ENCODE results near the gene RGL3.
"Not testable (repeated sequence)": the region's sequence is repeated elsewhere in the genome, so short reads cannot be mapped to it uniquely, and the experiment has no call there.

Gene RGL3

GRCh38 chr19:11418549-11419506 is at the start of gene RGL3:
RGL3 (minus strand) TSS chr19:11419314; CDS start chr19:11419278, 36 bp downstream.
- no peak for DNase-seq (ENCODE audit: low read depth in 2 of 2)

GRCh38 chr19:11468266-11468845 is 49.2 kb upstream of the RGL3 start:
- not testable (repeated sequence) for DNase-seq (ENCODE audit: low read depth in 2 of 2)

GRCh38 chr19:11465600-11465999 is 46.5 kb upstream of the RGL3 start:
- DNase-seq (ENCODE audit: low read depth in 2 of 2): no peak

DNA sequence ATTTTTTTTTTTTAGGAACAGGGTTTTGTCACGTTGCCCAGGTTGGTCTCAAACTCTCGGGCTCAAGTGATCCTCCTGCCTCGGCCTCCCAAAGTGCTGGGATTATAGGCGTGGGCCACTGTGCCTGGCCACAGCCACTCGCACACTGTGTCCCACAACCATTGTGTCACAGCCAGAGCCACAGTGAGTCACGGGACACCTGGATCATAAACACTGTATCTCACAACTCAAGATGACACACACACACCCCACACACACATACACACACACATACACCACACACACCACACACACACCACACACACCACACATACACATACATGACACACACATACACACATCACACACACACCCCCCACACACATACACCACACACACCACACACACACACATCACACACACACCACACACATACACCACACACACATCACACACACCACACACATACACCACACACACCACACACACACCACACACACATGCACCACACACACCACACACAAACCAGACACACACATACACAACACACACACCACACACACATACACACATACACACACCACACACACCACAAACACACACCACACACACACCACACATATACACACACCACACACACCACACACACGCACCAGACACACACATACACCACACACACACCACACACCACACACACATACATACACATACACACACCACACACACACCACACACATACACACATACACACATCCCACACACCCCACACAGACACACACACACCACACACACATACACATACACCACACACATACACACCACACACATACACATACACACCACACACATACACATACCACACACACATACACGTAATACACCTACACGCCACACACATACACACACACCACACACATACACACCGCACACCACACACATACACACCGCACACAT is 45.5 kb upstream of the RGL3 start:
- DNase-seq (ENCODE audit: low read depth in 2 of 2): no peak

GRCh38 chr19:11463391-11463790 is 44.3 kb upstream of the RGL3 start:
- DNase-seq (ENCODE audit: low read depth in 2 of 2): no peak

GRCh38 chr19:11461453-11461852 is 42.3 kb upstream of the RGL3 start:
- DNase-seq (ENCODE audit: low read depth in 2 of 2): no peak

DNA sequence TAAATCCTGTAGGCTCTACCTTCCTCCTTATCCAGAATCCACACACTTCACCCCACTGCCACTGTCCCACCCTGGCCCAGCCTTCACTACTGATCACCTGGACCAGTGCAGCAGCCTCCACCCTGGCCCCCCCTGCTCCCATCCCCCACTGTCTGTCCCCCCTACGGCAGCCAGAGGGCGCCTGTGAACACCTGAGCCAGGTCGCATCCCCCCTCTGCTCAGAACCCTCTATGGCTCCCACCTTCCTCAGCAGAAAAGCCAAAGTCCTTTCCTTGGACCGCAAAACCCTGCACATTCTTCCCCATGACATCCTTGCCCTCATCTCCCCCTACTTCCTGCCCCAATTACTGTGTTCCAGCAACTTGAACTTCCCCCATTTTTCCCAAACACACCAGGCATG is 41.1 kb upstream of the RGL3 start:
- no peak for DNase-seq (ENCODE audit: low read depth in 2 of 2)

DNA sequence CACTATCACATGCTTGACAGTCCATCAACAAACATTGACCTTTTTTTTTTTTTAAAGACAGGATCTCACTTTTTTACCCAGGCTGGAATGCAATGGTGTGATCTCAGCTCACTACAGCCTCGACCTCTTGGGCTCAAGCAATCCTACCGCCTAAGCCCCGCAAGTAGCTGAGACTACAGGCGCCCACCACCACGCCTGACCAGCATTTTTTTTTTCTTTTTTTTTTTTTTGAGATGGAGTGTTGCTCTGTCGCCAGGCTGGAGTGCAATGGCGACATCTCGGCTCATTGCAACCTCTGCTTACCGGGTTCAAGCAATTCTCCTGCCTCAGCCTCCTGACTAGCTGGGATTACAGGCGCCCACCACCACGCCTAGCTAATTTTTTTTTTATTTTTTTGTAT is 39.8 kb upstream of the RGL3 start:
- DNase-seq (ENCODE audit: low read depth in 2 of 2): not testable (repeated sequence)

DNA sequence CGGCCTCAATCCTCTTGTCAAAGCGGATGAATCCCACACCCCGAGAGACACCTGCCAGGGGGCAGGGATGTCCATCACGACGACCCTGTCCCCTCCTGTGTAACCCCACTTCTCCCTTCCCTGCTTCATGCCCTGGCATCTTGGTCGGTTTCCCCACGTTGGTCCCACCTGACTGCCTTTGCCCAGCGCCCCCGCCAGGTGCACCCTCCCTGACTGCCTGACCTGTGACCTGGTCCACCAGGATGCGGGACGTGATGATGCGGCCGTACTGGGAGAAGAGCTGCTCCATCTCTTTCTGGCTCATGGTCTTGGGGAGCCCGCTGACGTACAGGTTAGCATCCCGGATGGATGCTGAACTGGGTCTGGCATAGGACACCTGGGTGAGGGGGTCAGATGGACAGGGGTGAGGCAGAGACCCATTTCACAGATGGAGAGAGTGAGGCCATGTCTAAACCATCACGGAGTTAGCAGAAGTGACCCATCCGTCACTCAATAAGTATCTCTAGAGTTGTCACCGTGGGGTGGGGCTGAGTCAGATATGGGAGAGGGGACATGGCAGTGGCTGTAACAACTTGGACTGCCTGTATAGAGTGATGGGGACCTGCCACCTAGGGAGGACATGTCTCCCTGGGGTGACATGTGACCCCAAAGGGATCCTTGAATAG is 39.3 kb upstream of the RGL3 start:
- no peak for DNase-seq (ENCODE audit: low read depth in 2 of 2)

GRCh38 chr19:11457831-11458230 is 38.7 kb upstream of the RGL3 start:
- DNase-seq (ENCODE audit: low read depth in 2 of 2): no peak

GRCh38 chr19:11457115-11457514 is 38.0 kb upstream of the RGL3 start:
- DNase-seq (ENCODE audit: low read depth in 2 of 2): no peak

DNA sequence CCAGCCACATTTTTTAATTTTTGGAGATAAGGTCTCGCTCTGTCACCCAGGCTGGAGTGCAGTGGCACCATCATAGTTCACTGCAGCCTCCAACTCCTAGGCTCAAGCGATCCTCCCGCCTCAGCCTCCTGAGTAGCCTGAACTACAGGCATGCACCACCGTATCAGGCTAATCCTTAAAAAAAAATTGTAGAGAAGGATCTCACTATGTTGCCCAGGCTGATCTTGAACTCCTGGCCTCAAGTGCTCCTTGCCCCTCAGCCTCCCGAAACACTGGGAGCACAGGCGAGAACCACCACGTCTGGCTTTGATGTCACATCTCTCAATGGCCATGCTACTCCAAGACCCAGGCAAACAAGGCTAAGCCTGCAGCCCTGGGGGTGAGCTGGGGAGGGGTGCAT is 37.5 kb upstream of the RGL3 start:
- no peak for DNase-seq (ENCODE audit: low read depth in 2 of 2)

- DNase-seq (ENCODE audit: low read depth in 2 of 2): not testable (repeated sequence)
These were observed 36.1 kb upstream of the RGL3 start for GRCh38 chr19:11455233-11455554.

DNA sequence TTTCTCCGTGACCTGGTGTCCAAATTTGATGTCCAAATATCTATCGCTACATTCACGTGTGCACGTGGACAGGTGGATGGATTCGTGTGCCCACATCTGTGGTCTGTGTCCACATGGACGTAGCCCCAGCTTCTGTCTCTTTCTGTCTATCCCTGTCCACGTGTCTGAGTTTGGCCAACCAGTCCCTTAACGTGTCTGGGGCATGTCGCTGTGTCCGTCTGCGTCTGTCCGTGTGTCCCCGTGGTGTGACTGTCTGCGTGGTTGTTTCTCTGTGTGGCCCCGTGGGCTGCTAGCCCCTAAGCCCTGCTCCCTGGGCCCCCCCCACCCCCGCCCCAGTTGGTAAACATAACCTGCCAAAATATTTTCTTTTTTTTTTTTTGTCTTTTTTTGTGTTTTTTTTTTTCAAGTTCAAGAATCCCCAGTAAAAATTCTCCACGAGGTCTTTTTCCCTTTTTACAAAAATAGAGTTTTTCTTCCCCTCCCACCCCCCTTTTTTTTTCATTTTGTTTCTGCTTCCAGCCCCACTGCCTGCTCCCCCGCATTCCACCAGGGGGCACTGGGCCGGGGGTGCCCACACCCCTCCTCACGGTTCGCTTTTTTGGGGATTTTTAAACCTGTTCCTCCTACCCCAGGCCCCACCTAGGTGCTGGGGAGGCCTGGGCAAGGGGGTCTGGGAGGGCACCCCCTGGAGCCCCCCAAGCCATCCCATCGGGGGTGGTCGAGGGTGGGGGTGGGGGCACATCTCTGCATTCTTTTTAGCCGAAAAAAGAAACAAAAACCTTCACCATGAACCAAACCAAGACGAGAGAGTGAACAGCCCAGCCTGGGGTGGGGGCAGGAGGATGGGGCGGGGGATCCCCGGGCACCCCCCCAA is 34.6 kb upstream of the RGL3 start:
- no peak for DNase-seq (ENCODE audit: low read depth in 2 of 2)

DNA sequence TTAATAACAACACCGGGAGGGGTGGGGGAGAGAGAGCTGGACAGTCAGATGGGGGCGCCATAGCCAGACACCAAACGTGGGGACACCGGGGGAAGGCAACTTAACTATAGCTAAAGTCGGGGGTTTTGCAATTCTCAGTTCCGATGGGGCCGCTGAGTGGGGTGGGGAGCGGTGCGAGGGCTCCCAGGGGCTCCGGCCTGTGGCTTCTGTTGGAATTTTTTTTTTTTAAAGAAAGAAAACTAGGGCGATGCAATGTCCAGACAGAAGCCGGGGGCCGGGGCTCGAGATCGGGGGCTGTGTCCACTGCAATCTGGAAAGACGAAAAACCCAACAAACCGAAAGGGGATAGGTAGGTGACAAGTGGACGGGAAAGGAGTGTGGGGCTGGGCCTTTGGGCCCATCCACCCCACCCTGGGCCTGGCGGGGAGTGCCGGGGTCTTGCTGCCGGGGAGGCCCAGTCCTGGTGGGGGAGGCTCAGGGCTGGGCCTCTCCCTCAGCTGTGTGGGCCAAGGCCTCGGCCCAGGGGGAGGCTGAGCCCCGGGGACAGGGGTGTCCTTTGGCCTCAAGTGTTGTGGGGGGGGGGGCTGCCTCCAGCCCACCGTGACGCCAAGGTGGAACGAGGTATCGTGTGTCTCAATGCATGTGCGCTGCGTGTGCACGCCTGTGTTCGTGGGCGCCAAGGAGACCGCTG is 33.7 kb upstream of the RGL3 start:
- no peak for DNase-seq (ENCODE audit: low read depth in 2 of 2)

DNA sequence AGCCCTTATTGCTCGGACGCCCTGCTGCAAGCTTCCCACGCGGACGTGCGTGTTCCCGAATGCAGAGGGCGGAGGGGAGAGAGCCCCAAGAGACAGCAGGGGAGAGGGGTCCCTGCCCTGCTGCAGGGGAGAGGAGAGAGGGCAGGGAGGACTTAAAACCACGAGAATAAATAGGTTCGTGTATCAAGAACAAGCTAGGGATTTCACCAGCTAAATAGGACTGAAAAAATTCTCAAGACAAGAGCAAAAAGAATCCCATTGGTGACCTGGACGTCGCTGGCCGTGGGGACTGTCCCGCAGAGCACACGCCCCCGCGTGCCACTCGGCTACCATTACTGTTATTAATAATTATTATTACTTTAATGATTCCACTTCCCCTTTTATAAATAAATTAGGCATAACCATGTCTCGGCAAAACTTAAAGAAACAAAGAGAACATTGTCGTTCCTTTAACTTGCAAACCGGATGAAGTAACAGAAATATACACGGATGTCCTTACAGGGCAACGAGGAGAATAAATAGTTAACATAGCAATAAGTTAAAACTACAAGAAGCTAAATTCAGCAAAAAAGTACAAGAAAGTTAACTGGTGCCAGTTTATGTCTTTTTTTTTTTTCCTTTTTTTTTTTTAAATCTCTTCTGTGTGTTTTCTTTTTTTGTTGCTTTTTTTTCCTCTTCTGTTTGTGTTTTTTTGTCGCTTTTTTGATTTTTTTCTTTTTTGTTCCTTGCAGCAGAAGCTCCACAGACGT is 32.9 kb upstream of the RGL3 start:
- no peak for DNase-seq (ENCODE audit: low read depth in 2 of 2)

- DNase-seq (ENCODE audit: low read depth in 2 of 2): no peak
These were observed 32.3 kb upstream of the RGL3 start for GRCh38 chr19:11451327-11451870.

DNA sequence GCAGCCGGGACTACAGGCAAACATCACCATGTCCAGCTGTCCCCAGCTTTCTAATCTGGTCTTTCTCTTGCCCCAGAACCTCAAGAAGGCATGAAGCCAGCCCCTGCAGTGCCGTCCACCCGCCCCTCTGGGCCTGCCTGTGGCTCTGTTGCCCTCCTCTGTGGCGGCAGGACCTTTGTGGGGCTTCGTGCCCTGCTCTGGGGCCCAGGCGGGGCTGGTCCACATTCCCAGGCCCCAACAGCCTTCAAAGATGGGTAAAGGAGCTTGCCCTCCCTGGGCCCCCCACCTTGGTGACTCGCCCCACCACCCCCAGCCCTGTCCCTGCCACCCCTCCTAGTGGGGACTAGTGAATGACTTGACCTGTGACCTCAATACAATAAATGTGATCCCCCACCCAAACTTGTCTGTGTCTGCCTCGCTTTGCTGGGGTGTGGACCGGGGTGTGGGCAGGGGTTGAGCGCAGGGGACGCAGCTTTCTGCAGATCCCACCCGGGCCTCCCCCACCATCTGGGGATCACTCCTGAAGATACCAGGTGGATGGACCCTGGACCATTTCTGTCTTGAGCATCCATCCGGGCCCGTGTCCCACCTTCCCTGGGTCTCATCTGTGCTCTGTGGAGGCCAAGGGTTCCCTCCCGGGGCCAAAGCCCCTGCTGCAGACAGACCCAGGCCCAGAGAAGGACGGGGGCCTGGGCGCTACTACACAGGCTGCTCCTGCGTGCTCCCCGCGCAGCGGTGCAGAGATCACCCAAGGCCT is 31.6 kb upstream of the RGL3 start:
- no peak for DNase-seq (ENCODE audit: low read depth in 2 of 2)

All from stimulated activated CD8-positive, alpha-beta memory T cell treated with anti-CD3 and anti-CD28 coated beads, Interleukin-7, amount 100 ng/mL, for 4 hours (primary cell).